ENCODE measurements around the gene MYO15B. TPM values are rescaled to one million over a fixed set of nuclear protein-coding genes. Genes with fewer than 3 reads are reported as not detected.

The MYO15B gene
- total and polyA plus RNA-seq, 2 donors (not counting 3 experiments of a cell fraction or from before 2014, with no cell fraction given), result 10.2 to 87.8 TPM

DNA sequence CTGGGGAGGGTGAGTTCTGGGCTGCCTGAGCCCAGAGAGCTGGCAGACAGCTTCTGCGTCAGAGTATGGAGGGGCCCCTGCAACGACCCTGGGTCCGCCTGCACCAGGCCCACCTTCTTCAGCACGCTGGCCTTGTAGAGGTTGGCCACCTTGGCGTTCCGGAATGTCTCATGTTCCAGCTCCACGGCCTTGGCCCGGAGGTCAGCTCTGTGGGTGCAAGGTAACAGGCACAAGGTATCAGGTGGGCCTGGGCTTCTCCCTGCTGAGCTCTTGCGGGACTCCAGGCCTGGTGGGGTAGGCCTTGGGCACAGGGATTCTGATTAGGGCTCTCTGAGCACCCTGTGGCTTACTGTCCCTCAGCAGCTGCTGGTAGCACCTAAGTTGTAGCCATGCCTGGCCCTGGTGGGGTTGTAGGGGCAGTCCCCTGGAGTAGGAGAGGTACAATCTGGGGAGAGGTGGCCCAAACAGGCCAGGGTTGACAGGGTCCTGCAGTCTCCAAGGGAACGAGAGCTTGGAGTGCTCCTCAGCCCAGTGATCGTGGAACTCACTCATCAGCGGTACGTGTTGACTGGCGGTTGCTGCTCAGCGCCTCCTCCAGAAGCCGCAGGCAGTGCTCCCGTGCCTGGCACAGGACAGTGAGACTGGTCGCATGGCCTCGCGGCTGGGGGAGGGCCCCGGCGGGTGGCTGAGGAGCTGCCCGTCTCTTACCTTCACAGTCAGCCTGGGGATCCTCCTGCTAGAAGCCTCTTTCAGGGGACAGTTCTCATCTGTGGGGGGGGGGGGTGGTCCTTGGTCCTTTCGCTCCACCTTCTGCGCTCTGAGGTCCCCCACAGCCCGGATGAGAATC lies 42.7 kb downstream of the MYO15B start:
- peaks cover 12% of the 10 kb centered on the region for H3K4me1 ChIP-seq (ENCODE audit: control insufficient read depth, extremely low read depth, insufficient read depth, low read length)
- H3K79me2 ChIP-seq (ENCODE audit: control insufficient read depth, insufficient read depth, low read length), result no peaks in the 10 kb centered on the region
- H3K4me3 ChIP-seq (replicated peaks in 1 of 3; ENCODE audit: insufficient read depth in 1 of 3, low read depth in 1 of 3, low read length in 3 of 3), result no peak overlapping the region
- no peaks in the 10 kb centered on the region for H4K20me1 ChIP-seq (replicated peaks; ENCODE audit: control insufficient read depth, extremely low read depth, insufficient read depth, low read length)
- TF ChIP-seq MAX (IDR thresholded peaks at IDR 0.05; ENCODE audit: insufficient read depth, insufficient read length), result no peak
- no peak for TF ChIP-seq POLR2A (IDR thresholded peaks at IDR 0.05; ENCODE audit: low read depth, low read length)
- no peak for TF ChIP-seq FOS (IDR thresholded peaks at IDR 0.05; ENCODE audit: borderline replicate concordance, insufficient read depth, low read length)
- no peak overlapping the region for H3K4me2 ChIP-seq (ENCODE audit: insufficient read depth, low read length)
- no peak overlapping the region for H2AFZ ChIP-seq (ENCODE audit: low read depth, low read length)
- dilution Hi-C loops (cut with MboI; ENCODE audit: extremely low pct_ligation_motif_present, low sequenced_read_pairs), result no loop called here
- POLR2A ChIA-PET, result no interaction called here
- BruUV-seq (replicated peaks), result no TSS peak
- DNase-seq (ENCODE audit: low read depth, low spot score), result no peak
- intact Hi-C loops (cut with micrococcal nuclease), result no loop called here
- H3K36me3 ChIP-seq (ENCODE audit: control insufficient read depth in 2 of 2, extremely low read depth in 1 of 2, insufficient read depth in 2 of 2, low read length in 2 of 2), result no peaks in the 10 kb centered on the region
- no peak for FAIRE-seq
- CTCF ChIA-PET, result interaction anchor here (0.6 to 16.3 kb wide), 9 partner anchors 10 to 253 kb away, joined by 3 to 625 read pairs (median 6); no protein-coding TSS in a partner anchor
- H3K27ac ChIP-seq (ENCODE audit: insufficient read depth, low read depth, low read length), result no peak overlapping the region
- no peak overlapping the region for H3K9ac ChIP-seq (replicated peaks; ENCODE audit: extremely low read depth, insufficient read depth, low read length)
- H3K9me1 ChIP-seq (replicated peaks; ENCODE audit: control insufficient read depth, extremely low read depth, insufficient read depth, low read length), result no peaks in the 10 kb centered on the region
- H3K9me3 ChIP-seq (replicated peaks; ENCODE audit: control insufficient read depth, insufficient read depth, low read length), result no peaks in the 10 kb centered on the region
- no peaks in the 10 kb centered on the region for H3K27me3 ChIP-seq (ENCODE audit: control insufficient read depth in 2 of 2, insufficient read depth in 2 of 2, low read length in 2 of 2)

- Histone ChIP-seq H3K79me2 (ENCODE audit: control insufficient read depth, insufficient read depth, low read length) (no peaks in the 10 kb centered on the region), H3K27me3 (ENCODE audit: control insufficient read depth in 2 of 2, insufficient read depth in 2 of 2, low read length in 2 of 2) (no peaks in the 10 kb centered on the region), H3K4me1 (ENCODE audit: control insufficient read depth, extremely low read depth, insufficient read depth, low read length) (peaks cover 12% of the 10 kb centered on the region), H3K4me2 (ENCODE audit: insufficient read depth, low read length) (no peak overlapping the region), H3K9me3 (replicated peaks; ENCODE audit: control insufficient read depth, insufficient read depth, low read length) (no peaks in the 10 kb centered on the region), H4K20me1 (replicated peaks; ENCODE audit: control insufficient read depth, extremely low read depth, insufficient read depth, low read length) (no peaks in the 10 kb centered on the region), H3K27ac (ENCODE audit: insufficient read depth, low read depth, low read length) (no peak overlapping the region), H3K9me1 (replicated peaks; ENCODE audit: control insufficient read depth, extremely low read depth, insufficient read depth, low read length) (no peaks in the 10 kb centered on the region), H3K36me3 (ENCODE audit: control insufficient read depth in 2 of 2, extremely low read depth in 1 of 2, insufficient read depth in 2 of 2, low read length in 2 of 2) (no peaks in the 10 kb centered on the region), H3K4me3 (replicated peaks in 1 of 3; ENCODE audit: insufficient read depth in 1 of 3, low read depth in 1 of 3, low read length in 3 of 3) (no peak overlapping the region), H2AFZ (ENCODE audit: low read depth, low read length) (no peak overlapping the region), H3K9ac (replicated peaks; ENCODE audit: extremely low read depth, insufficient read depth, low read length) (no peak overlapping the region)
- intact Hi-C loops (cut with micrococcal nuclease) (no loop called here), dilution Hi-C loops (cut with MboI; ENCODE audit: extremely low pct_ligation_motif_present, low sequenced_read_pairs) (no loop called here)
- FAIRE-seq (no peak), DNase-seq (ENCODE audit: low read depth, low spot score) (no peak)
- ChIA-PET CTCF (interaction anchor here (3.1 to 16.3 kb wide), 2 partner anchors 44 to 116 kb away, joined by 41 to 625 read pairs; no protein-coding TSS in a partner anchor), POLR2A (no interaction called here)
- no peak for TF ChIP-seq MYC (IDR thresholded peaks at IDR 0.05; ENCODE audit: low read depth, low read length)
- no peak for TF ChIP-seq JUN (IDR thresholded peaks at IDR 0.05; ENCODE audit: borderline replicate concordance, insufficient read depth, insufficient read length, low read depth)
- TF ChIP-seq POLR2AphosphoS5 (IDR thresholded peaks at IDR 0.05; ENCODE audit: insufficient read depth, low read depth, low read length), result no peak
- TF ChIP-seq CTCF (IDR thresholded peaks at IDR 0.05; ENCODE audit: extremely low read depth in 1 of 2, insufficient read depth in 1 of 2, low read depth in 1 of 2, low read length in 2 of 2), result no peak
- TF ChIP-seq EZH2 (IDR thresholded peaks at IDR 0.05; ENCODE audit: borderline replicate concordance, low read depth, low read length, severe bottlenecking), result no peak
- no peak for TF ChIP-seq GATA2 (IDR thresholded peaks at IDR 0.05; ENCODE audit: insufficient read depth, insufficient read length, low read depth, low read length)
- TF ChIP-seq MAX (IDR thresholded peaks at IDR 0.05; ENCODE audit: insufficient read depth, insufficient read length), result no peak
- no peak for TF ChIP-seq POLR2A (IDR thresholded peaks at IDR 0.05; ENCODE audit: low read depth, low read length)
- TF ChIP-seq FOS (IDR thresholded peaks at IDR 0.05; ENCODE audit: borderline replicate concordance, insufficient read depth, low read length), result no peak
- BruUV-seq (replicated peaks), result no TSS peak
Measured at GRCh38 chr17:75631353-75631752, 43.8 kb downstream of the MYO15B start.
